Cardiac fibroblast (primary cell): ENCODE data around the gene SYNE2.

Source experiments
- DNase-seq, 2 donors: peaks; one replicate each; pipeline versions ENCODE4 v3.0.0 to v3.0.0-alpha.2; 2010; ENCODE audit warnings: low read depth in 2 of 2
- H3K4me3 ChIP-seq, 2 donors: replicated peaks in 1 of 2; 1 replicate in 1 of 2; 2 replicates in 1 of 2; pipeline ENCODE4 v1.5.1; 2011; ENCODE audit warnings: low read depth in 2 of 2, low read length in 2 of 2, mild to moderate bottlenecking in 2 of 2, moderate library complexity in 1 of 2
- CTCF ChIP-seq: IDR thresholded peaks from one replicate; pipeline ENCODE4 v1.5.1; 2011; ENCODE audit warnings: low read depth, mild to moderate bottlenecking, low read length, inconsistent platforms

Gene SYNE2

GRCh38 chr14:63852271-63852816, 460 bp upstream of the SYNE2 start:
- H3K4me3 ChIP-seq = peak overlapping the region; percentile 8 to 67
- TF ChIP-seq CTCF = no peak
- DNase-seq = peak; percentile 24

- no peak for TF ChIP-seq CTCF
- H3K4me3 ChIP-seq = peak overlapping the region; percentile 67 to 73
- DNase-seq = peak; percentile 63 to 76
Observed at GRCh38 chr14:63853831-63854293, 1.1 kb downstream of the SYNE2 start.

GRCh38 chr14:63854330-63854729, 1.5 kb downstream of the SYNE2 start:
- peak overlapping the region; percentile 67 to 73 for H3K4me3 ChIP-seq
- TF ChIP-seq CTCF = no peak
- no peak for DNase-seq

GRCh38 chr14:63855281-63855680, 2.5 kb downstream of the SYNE2 start:
- H3K4me3 ChIP-seq = no peak overlapping the region
- no peak for DNase-seq
- no peak for TF ChIP-seq CTCF

- no peak for TF ChIP-seq CTCF
- H3K4me3 ChIP-seq = no peak overlapping the region
- no peak for DNase-seq
Observed at GRCh38 chr14:63857466-63858030, 4.7 kb downstream of the SYNE2 start.

GRCh38 chr14:63860146-63860545, 7.3 kb downstream of the SYNE2 start:
- no peak for DNase-seq
- TF ChIP-seq CTCF = no peak
- H3K4me3 ChIP-seq = no peak overlapping the region

- TF ChIP-seq CTCF = no peak
- no peak for DNase-seq
Observed at GRCh38 chr14:63862163-63862562, 9.4 kb downstream of the SYNE2 start.

More at GRCh38 chr14:63862163-63862562, 9.4 kb downstream of the SYNE2 start:
- no peak overlapping the region for H3K4me3 ChIP-seq
